DOHH2 (cell line): ENCODE results near the gene TGFB2.

ENCODE experiments used
- H3F3A ChIP-seq: fragments of 200-600 bp; sonication (generic), shearing (Covaris generic); 2 replicates; pipeline ENCODE4 v1.6.0; 2016; ENCODE audit warnings: antibody characterized with exemption, mild to moderate bottlenecking; ENCODE audit not compliant: control insufficient read depth, insufficient read depth
- H3K27ac ChIP-seq: fragments of 200-600 bp; sonication (generic); 2 replicates; pipeline ENCODE4 v1.5.1; 2014; ENCODE audit warnings: low read depth, mild to moderate bottlenecking, low read length, moderate library complexity
- H3K27me3 ChIP-seq: fragments of 200-600 bp; sonication (generic); 2 replicates; pipeline ENCODE4 v1.6.1; 2014; ENCODE audit warnings: mild to moderate bottlenecking, low read length, mixed read lengths; ENCODE audit not compliant: control insufficient read depth
- H3K36me3 ChIP-seq: fragments of 200-600 bp; sonication (generic); 2 replicates; pipeline ENCODE4 v1.6.1; 2014; ENCODE audit warnings: mild to moderate bottlenecking, low read length, moderate library complexity, mixed read lengths; ENCODE audit not compliant: control insufficient read depth
- H3K4me1 ChIP-seq: fragments of 200-600 bp; sonication (generic); 2 replicates; pipeline ENCODE4 v1.6.1; 2014; ENCODE audit warnings: mild to moderate bottlenecking, low read length, mixed read lengths; ENCODE audit not compliant: control insufficient read depth
- H3K4me2 ChIP-seq: fragments of 200-600 bp; sonication (generic); 2 replicates; pipeline ENCODE4 v1.6.0; 2014; ENCODE audit warnings: mild to moderate bottlenecking, low read length, moderate library complexity
- H3K4me3 ChIP-seq: fragments of 200-600 bp; sonication (generic); 2 replicates; pipeline ENCODE4 v1.5.1; 2014; ENCODE audit warnings: mild to moderate bottlenecking, low read length, mixed read lengths
- H3K79me2 ChIP-seq: fragments of 200-600 bp; sonication (generic); 2 replicates; pipeline ENCODE4 v1.6.1; 2014; ENCODE audit warnings: mild to moderate bottlenecking, low read length, mixed read lengths; ENCODE audit not compliant: control insufficient read depth
- H3K9me2 ChIP-seq: fragments of 200-600 bp; sonication (generic); replicated peaks from 2 replicates; pipeline ENCODE4 v1.6.1; 2014; ENCODE audit warnings: mild to moderate bottlenecking, low read length, mixed read lengths; ENCODE audit not compliant: control insufficient read depth
- H3K9me3 ChIP-seq: fragments of 200-600 bp; sonication (generic); 2 replicates; pipeline ENCODE4 v1.6.1; 2014; ENCODE audit warnings: antibody characterized with exemption, low read length, mixed read lengths; ENCODE audit not compliant: control insufficient read depth, insufficient read depth
- H4K20me1 ChIP-seq: fragments of 200-600 bp; sonication (generic); 2 replicates; pipeline ENCODE4 v1.6.0; 2014; ENCODE audit warnings: low read depth, mild to moderate bottlenecking, antibody characterized with exemption, low read length, moderate library complexity; ENCODE audit not compliant: control insufficient read depth, insufficient read depth
- CTCF ChIP-seq: fragments of 200-600 bp; sonication (generic); IDR thresholded peaks from one replicate; pipeline ENCODE4 v1.5.1; 2014; ENCODE audit warnings: antibody characterized with exemption, mild to moderate bottlenecking, low read depth, low read length; ENCODE audit not compliant: poor library complexity, severe bottlenecking
- EZH2phosphoT487 ChIP-seq: fragments of 200-600 bp; sonication (generic); IDR thresholded peaks from 2 replicates; pipeline ENCODE4 v1.6.1; 2017; ENCODE audit warnings: borderline replicate concordance, mild to moderate bottlenecking, antibody characterized with exemption, low read length, moderate library complexity, mixed read lengths

Gene TGFB2

DNA sequence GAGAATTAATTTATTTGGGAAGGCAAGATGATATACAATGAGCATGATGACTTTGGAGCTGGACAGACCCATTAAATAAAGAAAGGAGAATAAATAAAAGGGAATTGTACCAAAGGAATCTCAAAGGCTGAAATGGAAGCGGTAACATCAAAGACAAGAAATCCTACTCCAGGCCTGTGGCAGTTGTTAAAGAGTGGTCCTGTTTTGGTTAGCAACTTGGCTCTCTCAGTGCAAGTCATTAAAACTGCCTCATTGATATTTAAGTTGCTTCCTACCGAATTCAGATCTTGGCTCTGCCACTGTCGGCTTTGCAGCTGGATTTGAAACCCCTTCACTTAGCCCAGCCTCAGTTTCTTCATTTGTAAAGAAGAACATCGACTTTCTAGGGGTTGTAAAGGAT is 10.1 kb downstream of the TGFB2 start:
- no peaks in the 10 kb centered on the region for H3K79me2 ChIP-seq
- H3K27me3 ChIP-seq, result no peaks in the 10 kb centered on the region
- no peaks in the 10 kb centered on the region for H3K36me3 ChIP-seq
- no peak overlapping the region for H3K4me2 ChIP-seq
- TF ChIP-seq EZH2phosphoT487 (no peak), CTCF (no peak)
- H3K27ac ChIP-seq, result no peak overlapping the region
- H3K9me2 ChIP-seq, result no peaks in the 10 kb centered on the region
- H3K4me3 ChIP-seq, result no peak overlapping the region
- peaks cover 8% of the 10 kb centered on the region for H3K4me1 ChIP-seq
- no peaks in the 10 kb centered on the region for H3K9me3 ChIP-seq
- H3F3A ChIP-seq, result no peaks in the 10 kb centered on the region
- no peaks in the 10 kb centered on the region for H4K20me1 ChIP-seq

DNA sequence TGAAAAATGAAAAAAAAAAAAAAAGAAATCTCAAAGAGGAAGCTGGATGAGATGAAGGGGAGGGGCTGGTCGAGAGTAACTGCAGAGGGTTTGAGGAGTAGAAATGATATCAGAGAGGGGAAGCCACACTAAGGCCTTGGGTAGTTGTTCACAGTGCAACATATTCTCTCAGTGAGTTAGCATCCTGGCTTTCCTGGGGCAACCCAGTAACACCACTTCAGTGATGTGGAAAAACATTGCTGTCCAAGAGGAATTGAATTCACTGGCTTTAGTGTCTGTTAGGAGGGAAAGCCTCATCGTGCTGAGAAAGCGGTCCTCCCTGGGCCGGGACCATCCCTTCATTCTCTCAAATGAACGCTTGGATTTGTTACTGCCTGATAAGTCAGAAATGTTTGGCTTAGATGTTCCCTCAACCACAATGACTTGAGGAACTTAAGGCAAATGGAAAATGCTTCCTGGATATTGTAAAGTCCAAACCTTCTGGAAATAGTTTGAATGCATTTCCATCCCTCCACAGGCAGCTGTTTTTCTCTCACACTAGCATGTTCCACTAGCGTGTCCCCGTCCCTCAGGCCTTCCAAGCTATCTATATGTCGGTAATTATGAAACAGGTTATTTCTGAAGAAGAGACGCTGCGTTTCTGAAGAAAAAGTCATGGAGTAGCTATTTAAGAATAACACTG is 12.2 kb downstream of the TGFB2 start:
- Histone ChIP-seq H3K27ac (no peak overlapping the region), H3K4me3 (no peak overlapping the region), H3K27me3 (no peaks in the 10 kb centered on the region), H3F3A (no peaks in the 10 kb centered on the region), H3K9me2 (no peaks in the 10 kb centered on the region), H3K9me3 (no peaks in the 10 kb centered on the region), H3K4me2 (no peak overlapping the region), H3K79me2 (no peaks in the 10 kb centered on the region), H3K4me1 (no peaks in the 10 kb centered on the region), H3K36me3 (no peaks in the 10 kb centered on the region), H4K20me1 (no peaks in the 10 kb centered on the region)
- no peak for TF ChIP-seq EZH2phosphoT487
- no peak for TF ChIP-seq CTCF

DNA sequence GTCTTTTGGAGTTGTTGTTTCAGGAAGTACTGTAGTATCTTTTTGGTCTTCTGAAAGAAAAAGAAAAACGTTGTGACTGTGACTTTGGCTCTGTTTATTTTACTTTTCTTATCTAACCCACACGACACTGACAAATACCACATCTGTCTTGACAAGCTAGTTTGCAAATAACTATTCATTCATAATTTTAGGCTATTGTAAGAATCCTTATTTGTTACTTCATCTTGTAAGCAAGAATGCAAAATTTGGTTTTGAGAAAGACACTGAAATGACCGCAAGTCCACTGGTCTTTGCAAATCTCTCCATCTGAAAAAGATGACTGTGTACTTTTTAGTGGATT is 12.7 kb downstream of the TGFB2 start:
- no peak for TF ChIP-seq EZH2phosphoT487
- no peak for TF ChIP-seq CTCF
- Histone ChIP-seq H3K9me3 (no peaks in the 10 kb centered on the region), H3K4me2 (no peak overlapping the region), H3K9me2 (no peaks in the 10 kb centered on the region), H3F3A (no peaks in the 10 kb centered on the region), H3K79me2 (no peaks in the 10 kb centered on the region), H4K20me1 (no peaks in the 10 kb centered on the region), H3K4me3 (no peak overlapping the region), H3K36me3 (no peaks in the 10 kb centered on the region), H3K4me1 (no peaks in the 10 kb centered on the region), H3K27ac (no peak overlapping the region), H3K27me3 (no peaks in the 10 kb centered on the region)
